BLaER1 (cell line): Measurements from ENCODE around the gene C9.

Source experiments
- H3K27ac ChIP-seq: shearing (Covaris generic); formaldehyde crosslinking; 2 replicates; pipeline ENCODE4 v1.8.1; 2022
- H3K27me3 ChIP-seq: shearing (Covaris generic); formaldehyde crosslinking; 2 replicates; pipeline ENCODE4 v1.8.1; 2022
- H3K36me3 ChIP-seq: shearing (Covaris generic); formaldehyde crosslinking; 2 replicates; pipeline ENCODE4 v1.8.1; 2022
- H3K4me1 ChIP-seq: shearing (Covaris generic); formaldehyde crosslinking; 2 replicates; pipeline ENCODE4 v1.8.1; 2022
- H3K4me2 ChIP-seq: shearing (Covaris generic); formaldehyde crosslinking; 2 replicates; pipeline ENCODE4 v1.8.1; 2022
- H3K4me3 ChIP-seq: shearing (Covaris generic); formaldehyde crosslinking; 2 replicates; pipeline ENCODE4 v1.8.1; 2022
- H3K9ac ChIP-seq: shearing (Covaris generic); formaldehyde crosslinking; 2 replicates; pipeline ENCODE4 v1.8.1; 2022
- H3K9me3 ChIP-seq: shearing (Covaris generic); formaldehyde crosslinking; 2 replicates; pipeline ENCODE4 v1.8.1; 2022
- H4K20me1 ChIP-seq: shearing (Covaris generic); formaldehyde crosslinking; 2 replicates; pipeline ENCODE4 v1.8.1; 2022
- Cebpa-rat ChIP-seq: shearing (Covaris generic); IDR thresholded peaks from 2 replicates; pipeline ENCODE4 v1.8.1; 2022

Gene C9

DNA sequence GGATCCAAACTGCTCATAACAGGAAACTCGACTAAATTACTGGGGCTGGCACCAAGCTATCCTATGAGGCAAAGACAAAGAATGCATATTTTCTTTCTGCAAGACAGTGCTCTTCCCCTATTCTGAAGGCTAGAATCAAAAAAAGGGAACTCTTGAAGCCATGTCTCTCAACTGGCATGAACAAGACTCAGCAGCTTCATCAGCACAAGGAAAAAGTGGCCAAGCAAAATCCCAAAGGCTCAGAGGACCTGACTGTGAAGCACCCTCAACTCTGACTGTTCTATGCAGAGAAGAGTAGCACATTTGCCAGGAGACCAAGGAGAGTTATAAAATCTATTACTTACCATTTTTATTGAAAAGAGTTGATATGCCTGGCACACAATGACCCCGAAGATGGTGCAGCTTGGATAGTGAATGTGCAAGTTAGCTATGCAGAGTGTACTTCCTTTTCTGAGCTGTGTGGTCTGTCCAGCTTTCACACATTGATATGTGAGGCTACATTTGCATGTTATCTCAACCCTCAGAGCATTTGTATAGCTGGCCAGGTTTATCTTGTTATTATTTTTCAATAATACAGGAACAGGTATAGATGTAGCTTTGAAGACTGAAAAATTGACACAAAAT lies 94.0 kb downstream of the C9 start:
- Histone ChIP-seq H3K4me3 (no peak overlapping the region), H3K9ac (no peak overlapping the region), H3K4me1 (peaks cover 12% of the 10 kb centered on the region), H3K4me2 (no peak overlapping the region), H3K27ac (no peak overlapping the region), H3K9me3 (peaks cover 4% of the 10 kb centered on the region; the same call in 1 of the 2 replicates), H3K27me3 (no peaks in the 10 kb centered on the region), H4K20me1 (no peaks in the 10 kb centered on the region), H3K36me3 (no peaks in the 10 kb centered on the region)
- no peak for TF ChIP-seq Cebpa-rat

DNA sequence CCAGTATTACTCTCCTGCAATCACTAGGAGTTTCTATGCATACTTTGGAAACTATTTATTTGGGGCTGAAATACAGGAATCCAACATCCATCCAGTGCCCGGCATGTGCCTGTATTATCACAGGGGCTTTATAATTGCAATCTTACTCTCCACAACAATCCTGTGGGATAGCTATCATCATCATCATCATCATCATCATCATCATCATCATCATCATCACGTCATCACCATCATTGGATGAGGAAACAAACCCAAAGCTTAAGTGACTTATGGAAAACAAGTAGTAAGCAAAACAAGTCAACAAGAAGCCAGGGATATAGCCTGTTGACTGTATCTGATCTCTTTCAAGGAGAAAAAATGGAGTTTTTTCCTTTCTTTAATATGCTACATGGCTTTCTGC lies 97.1 kb downstream of the C9 start:
- TF ChIP-seq Cebpa-rat = no peak
- H3K4me3 ChIP-seq = no peak overlapping the region
- no peaks in the 10 kb centered on the region for H3K9me3 ChIP-seq
- no peaks in the 10 kb centered on the region for H3K27me3 ChIP-seq
- no peak overlapping the region for H3K27ac ChIP-seq
- H3K4me1 ChIP-seq = no peaks in the 10 kb centered on the region
- no peaks in the 10 kb centered on the region for H3K36me3 ChIP-seq
- no peak overlapping the region for H3K4me2 ChIP-seq
- no peak overlapping the region for H3K9ac ChIP-seq
- H4K20me1 ChIP-seq = no peaks in the 10 kb centered on the region

DNA sequence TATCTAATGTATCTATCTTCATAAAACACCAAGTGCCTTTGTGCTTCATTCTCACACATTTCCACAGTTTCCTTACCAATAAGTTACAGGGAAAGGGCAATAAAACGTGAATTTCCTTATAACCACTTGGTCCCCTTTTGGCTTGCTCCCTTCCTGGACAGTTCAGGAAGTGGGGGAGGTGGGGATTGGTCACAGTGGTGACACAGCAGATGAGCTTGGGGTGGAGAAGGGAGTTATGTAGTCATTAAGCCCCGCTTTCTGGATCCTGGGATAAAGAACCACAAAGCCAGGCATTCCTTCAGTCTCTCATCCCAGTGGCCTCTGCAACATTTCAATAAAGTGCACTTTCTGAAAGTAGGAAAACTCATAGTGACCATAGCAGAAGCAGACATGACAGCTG lies 97.9 kb downstream of the C9 start:
- no peak overlapping the region for H3K4me3 ChIP-seq
- no peak overlapping the region for H3K27ac ChIP-seq
- TF ChIP-seq Cebpa-rat = no peak
- H3K4me2 ChIP-seq = no peak overlapping the region
- H3K4me1 ChIP-seq = no peaks in the 10 kb centered on the region
- no peak overlapping the region for H3K9ac ChIP-seq
- no peaks in the 10 kb centered on the region for H3K36me3 ChIP-seq
- no peaks in the 10 kb centered on the region for H3K9me3 ChIP-seq
- H3K27me3 ChIP-seq = no peaks in the 10 kb centered on the region
- H4K20me1 ChIP-seq = no peaks in the 10 kb centered on the region

DNA sequence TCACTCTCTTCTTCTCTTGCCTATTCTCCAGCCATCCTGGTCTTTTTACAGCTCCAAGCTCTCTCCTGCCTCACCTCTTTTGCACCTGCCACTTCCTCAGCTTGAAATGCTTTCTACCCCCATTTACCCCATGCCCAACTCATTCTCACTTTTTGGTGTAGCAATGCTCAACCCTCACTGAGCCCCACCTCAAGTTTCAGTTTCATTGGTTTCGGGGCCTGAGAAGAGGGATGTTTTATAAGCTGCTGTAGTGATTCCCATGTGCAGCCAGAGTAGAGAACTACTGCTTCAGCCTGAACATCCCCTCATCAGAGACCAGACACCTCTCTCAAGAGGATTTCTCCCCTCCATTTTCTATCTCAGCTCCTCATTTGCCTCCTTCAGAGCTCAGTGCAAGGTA lies 99.8 kb downstream of the C9 start:
- Histone ChIP-seq H3K4me2 (no peak overlapping the region), H3K9me3 (no peaks in the 10 kb centered on the region), H3K4me1 (no peaks in the 10 kb centered on the region), H3K4me3 (no peak overlapping the region), H3K27ac (no peak overlapping the region), H3K36me3 (no peaks in the 10 kb centered on the region), H3K9ac (no peak overlapping the region), H4K20me1 (no peaks in the 10 kb centered on the region), H3K27me3 (no peaks in the 10 kb centered on the region)
- TF ChIP-seq Cebpa-rat = no peak

DNA sequence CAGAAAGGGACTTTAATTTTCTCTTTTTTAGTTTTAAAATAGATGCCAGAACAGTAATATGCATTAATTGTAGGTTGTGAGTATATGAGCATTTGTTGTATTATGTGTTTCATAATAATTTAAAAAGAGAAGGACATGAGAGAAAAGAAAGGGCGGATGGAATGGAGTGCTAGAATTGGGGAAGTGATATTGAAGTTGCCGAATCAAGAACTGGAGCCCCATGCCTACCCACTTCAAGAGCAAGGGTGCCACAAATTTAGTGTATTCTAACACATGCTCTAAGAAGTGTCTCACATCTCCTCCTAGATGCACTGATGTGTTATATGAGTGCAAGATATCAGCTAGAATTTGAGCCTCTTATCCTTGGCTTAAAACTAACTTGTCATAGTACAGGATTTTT lies 101.3 kb downstream of the C9 start:
- Histone ChIP-seq H3K4me1 (no peaks in the 10 kb centered on the region), H3K4me3 (no peak overlapping the region), H3K4me2 (no peak overlapping the region), H3K9ac (no peak overlapping the region), H3K27ac (no peak overlapping the region), H3K9me3 (no peaks in the 10 kb centered on the region), H3K36me3 (no peaks in the 10 kb centered on the region), H3K27me3 (no peaks in the 10 kb centered on the region), H4K20me1 (no peaks in the 10 kb centered on the region)
- TF ChIP-seq Cebpa-rat = no peak

DNA sequence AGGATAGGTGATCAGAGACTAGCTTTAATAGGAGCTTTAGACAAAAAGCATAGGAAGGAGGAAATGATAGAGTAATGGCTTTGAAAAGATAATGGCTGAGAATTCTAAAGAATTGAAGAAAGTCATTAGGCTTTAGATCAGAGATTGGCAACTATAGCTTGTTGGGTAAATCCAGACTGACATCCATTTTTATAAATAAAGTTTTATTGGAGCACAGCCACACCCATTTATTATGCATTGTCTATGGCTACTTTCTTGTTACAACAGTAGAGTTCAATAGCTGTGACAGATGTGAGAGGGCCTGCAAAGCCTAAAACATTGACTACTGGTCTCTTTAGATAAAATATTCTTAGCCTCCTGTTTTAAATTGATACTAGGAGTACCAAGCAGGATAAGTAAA lies 104.2 kb downstream of the C9 start:
- TF ChIP-seq Cebpa-rat = no peak
- Histone ChIP-seq H3K4me3 (no peak overlapping the region), H3K27me3 (no peaks in the 10 kb centered on the region), H3K4me2 (no peak overlapping the region), H3K4me1 (no peaks in the 10 kb centered on the region), H4K20me1 (no peaks in the 10 kb centered on the region), H3K36me3 (no peaks in the 10 kb centered on the region), H3K9me3 (no peaks in the 10 kb centered on the region), H3K9ac (no peak overlapping the region), H3K27ac (no peak overlapping the region)

DNA sequence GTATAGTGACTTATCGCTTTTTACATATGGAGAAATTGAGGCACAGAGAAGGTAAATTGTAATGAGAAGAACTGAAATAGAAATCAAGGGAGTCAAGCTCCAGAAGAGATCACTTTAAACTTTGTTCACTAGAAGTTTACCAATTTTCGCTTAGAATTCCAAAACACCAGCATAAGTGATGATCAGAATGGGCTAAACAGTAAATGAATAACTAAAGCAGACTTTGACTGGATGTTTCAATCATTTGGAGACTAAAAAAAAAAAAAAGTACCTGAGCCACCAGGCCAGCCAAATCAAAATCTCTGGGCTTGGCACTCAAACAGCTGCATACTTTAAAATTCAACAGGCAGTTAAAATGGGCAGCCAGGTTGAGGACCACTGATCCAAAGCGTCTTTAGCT lies 106.7 kb downstream of the C9 start:
- no peak for TF ChIP-seq Cebpa-rat
- Histone ChIP-seq H3K36me3 (no peaks in the 10 kb centered on the region), H3K4me2 (no peak overlapping the region), H3K9ac (no peak overlapping the region), H3K27me3 (no peaks in the 10 kb centered on the region), H3K4me1 (no peaks in the 10 kb centered on the region), H3K9me3 (no peaks in the 10 kb centered on the region), H3K27ac (no peak overlapping the region), H4K20me1 (no peaks in the 10 kb centered on the region), H3K4me3 (no peak overlapping the region)

DNA sequence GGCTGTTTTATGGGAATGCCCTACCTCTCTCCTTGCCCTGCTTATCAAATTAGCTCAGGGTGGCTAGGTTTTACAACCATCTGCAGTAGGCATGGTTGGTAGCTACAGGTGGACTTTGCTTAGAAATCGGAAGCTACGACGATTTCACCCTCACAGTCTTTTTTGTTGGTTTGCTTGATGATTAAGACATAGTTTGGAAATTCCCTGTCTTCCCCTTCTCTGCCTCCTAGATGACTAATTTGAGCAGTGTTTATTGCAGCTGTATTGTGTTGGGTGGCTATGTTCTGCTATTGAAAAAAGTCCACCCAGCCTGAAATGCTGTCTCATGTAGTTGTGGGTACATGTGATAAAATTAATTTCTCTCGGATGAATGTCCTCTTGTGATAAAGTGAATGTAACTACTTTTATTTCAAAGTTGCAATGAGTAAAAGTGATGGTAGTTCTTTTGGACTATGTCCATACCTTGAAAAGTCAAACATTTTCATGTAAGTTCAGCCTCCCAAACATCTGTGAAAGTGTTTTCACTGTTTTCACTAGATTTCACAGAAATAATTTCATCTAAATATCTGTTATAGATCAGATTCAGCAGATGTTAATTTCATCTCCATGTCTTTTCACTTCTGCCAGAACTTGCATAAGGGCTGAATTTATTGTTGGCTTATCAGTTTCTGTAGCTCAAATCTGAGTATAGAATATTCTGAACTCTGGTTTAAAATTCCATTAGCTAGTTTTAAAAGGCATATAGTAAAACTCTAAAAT lies 107.6 kb downstream of the C9 start:
- no peak overlapping the region for H3K27ac ChIP-seq
- no peaks in the 10 kb centered on the region for H3K27me3 ChIP-seq
- no peak overlapping the region for H3K9ac ChIP-seq
- no peak overlapping the region for H3K4me3 ChIP-seq
- no peaks in the 10 kb centered on the region for H4K20me1 ChIP-seq
- no peak overlapping the region for H3K4me2 ChIP-seq
- H3K4me1 ChIP-seq = no peaks in the 10 kb centered on the region
- no peaks in the 10 kb centered on the region for H3K36me3 ChIP-seq
- TF ChIP-seq Cebpa-rat = no peak
- H3K9me3 ChIP-seq = no peaks in the 10 kb centered on the region

DNA sequence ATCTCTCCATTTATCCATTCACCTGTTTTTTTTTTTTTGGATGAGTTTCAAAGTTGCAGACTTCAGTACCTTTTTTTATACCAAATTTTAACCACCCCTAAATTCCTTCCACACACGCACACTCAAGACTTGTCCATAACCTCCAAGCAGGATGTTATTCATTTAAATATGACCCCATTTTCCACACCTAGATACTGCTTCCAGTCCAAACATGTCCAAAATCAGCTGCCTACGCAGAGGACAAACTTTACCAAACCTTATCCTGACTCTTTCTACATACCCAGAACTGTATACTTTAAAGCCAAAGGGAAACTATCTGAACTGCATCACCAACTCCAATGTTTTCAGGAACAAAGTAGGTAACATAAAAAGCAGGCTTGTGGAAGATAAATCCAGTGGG lies 108.9 kb downstream of the C9 start:
- H3K9ac ChIP-seq = no peak overlapping the region
- no peak overlapping the region for H3K4me2 ChIP-seq
- no peaks in the 10 kb centered on the region for H4K20me1 ChIP-seq
- no peak overlapping the region for H3K27ac ChIP-seq
- H3K9me3 ChIP-seq = peaks cover 2% of the 10 kb centered on the region
- no peaks in the 10 kb centered on the region for H3K36me3 ChIP-seq
- no peaks in the 10 kb centered on the region for H3K27me3 ChIP-seq
- H3K4me1 ChIP-seq = no peaks in the 10 kb centered on the region
- no peak overlapping the region for H3K4me3 ChIP-seq
- TF ChIP-seq Cebpa-rat = no peak

DNA sequence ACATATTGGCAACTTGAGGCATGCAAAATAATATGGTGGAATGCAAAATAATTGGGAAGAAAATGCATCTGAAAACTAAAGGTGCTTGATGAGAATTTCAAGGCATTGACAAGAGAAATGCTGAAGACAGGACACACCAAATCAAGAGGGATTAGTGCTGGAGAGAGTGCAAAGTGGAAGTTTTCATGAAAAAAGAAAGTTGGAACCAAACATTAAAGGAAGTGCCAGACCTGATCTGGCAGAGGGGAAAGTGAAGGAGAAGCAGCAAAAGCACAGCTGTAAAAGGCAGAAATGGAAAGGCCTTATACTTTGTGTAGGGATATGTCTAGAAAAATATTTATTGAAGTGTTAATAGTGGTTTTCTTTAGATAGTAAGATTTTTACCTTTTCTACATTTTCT lies 109.6 kb downstream of the C9 start:
- Histone ChIP-seq H3K36me3 (no peaks in the 10 kb centered on the region), H3K9ac (no peak overlapping the region), H3K9me3 (peaks cover 10% of the 10 kb centered on the region), H3K4me3 (no peak overlapping the region), H3K4me2 (no peak overlapping the region), H3K4me1 (no peaks in the 10 kb centered on the region), H3K27ac (no peak overlapping the region), H3K27me3 (no peaks in the 10 kb centered on the region), H4K20me1 (no peaks in the 10 kb centered on the region)
- TF ChIP-seq Cebpa-rat = no peak
